EH (cell line): ENCODE data around the gene PSMB11.

Experiments used
- DNase-seq: peaks from one replicate; pipeline ENCODE4 v3.0.0-alpha.2; 2015; ENCODE audit warnings: low read depth

PSMB11 gene

DNA sequence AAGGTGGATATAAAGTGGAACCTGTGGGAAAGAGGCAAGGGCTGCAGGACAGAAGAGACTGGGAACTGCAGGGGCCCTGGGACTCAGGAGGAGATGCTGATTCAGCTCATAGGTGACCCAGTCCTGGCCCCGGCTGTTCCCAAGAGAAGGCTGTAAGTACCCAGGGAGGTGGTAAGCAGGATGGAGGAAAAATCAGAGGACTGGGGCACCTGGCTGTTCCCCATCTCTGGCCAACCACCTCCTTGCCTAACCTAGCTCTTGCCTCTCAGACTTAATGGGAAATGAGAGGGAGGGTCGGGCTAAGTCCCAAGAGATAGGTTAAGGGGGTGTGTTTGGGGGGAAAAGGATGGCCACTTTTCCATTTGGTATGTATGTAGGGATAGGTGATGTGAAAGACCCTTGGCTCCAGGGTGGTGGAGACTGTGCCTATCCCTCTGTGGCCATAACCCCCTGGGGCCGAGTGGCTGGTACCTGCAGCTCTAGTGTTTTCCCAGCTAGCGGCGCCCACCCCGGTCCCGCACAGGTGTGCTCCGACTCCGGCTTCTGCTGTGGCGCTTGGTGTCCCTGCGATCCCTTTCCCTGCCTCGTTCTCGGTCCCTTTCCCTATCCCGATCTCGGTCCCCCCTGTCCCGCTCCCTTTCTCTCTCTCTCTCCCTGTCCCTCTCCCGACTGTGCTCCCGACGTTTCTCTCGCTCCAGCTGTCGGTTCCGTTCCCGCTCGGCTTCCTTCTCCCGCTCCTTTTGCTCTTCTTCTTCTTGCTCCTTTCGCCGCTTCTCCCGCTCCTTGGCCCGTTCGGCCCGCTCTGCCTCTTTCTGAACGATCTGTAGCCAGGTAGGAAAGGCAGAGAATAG lies 16.9 kb downstream of the PSMB11 start:
- DNase-seq = no peak

DNA sequence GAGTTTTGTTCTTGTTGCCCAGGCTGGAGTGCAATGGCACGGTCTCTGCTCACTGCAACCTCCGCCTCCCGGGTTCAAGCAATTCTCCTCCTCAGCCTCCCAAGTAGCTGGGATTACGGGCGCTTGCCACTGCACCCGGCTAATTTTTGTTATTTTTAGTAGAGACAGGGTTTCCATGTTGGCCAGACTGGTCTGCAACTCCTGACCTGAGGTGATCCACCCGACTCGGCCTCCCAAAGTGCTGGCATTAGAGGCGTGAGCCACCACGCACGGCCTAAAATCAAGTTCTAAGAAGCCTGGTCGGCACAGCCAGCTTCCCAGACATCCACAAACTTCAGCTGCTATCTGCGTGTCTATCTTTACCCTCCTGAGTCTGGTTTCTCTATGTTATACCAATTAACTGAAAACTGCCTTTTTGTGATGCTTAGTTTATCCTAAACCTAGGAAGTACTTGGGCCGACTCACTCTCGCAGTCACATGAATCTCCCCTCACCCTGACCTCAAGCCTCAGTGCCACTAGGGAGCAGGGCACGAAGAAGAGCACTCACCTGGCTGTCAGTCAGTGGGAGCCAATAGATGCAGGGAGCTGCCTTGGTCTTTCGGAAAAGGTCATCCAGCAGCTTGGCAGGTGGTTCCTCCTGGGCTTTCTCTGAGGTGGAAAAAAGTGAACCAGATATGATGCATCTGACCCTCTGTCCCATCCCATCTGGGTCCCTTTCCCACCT lies 18.7 kb downstream of the PSMB11 start:
- no peak for DNase-seq

GRCh38 chr14:23062002-23062401 lies 20.0 kb downstream of the PSMB11 start:
- peak; percentile 97 for DNase-seq

GRCh38 chr14:23063601-23064000 lies 21.6 kb downstream of the PSMB11 start:
- DNase-seq = no peak

DNA sequence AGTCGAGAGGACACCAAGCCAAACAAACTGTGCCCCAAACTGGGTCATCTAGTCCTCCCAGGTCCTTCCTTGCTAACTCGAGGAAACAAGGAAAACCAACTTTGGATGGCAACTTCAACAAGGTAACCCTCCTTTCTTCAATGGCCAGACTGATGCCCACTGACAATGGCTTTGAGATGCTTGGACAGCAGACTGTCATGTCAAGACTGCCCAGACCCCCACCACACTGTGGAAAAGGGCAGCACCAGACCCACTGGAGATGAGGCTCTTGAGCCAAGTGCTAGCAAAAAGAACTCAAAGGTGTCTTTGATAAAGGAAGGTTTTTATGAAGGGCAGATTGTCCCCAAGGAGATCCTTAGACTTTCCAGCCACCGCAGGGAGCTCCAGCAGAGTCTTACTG lies 24.4 kb downstream of the PSMB11 start:
- DNase-seq = no peak

GRCh38 chr14:23066855-23067744 lies 25.1 kb downstream of the PSMB11 start:
- DNase-seq = no peak

GRCh38 chr14:23067847-23068788 lies 26.1 kb downstream of the PSMB11 start:
- DNase-seq = peak; percentile 18

DNA sequence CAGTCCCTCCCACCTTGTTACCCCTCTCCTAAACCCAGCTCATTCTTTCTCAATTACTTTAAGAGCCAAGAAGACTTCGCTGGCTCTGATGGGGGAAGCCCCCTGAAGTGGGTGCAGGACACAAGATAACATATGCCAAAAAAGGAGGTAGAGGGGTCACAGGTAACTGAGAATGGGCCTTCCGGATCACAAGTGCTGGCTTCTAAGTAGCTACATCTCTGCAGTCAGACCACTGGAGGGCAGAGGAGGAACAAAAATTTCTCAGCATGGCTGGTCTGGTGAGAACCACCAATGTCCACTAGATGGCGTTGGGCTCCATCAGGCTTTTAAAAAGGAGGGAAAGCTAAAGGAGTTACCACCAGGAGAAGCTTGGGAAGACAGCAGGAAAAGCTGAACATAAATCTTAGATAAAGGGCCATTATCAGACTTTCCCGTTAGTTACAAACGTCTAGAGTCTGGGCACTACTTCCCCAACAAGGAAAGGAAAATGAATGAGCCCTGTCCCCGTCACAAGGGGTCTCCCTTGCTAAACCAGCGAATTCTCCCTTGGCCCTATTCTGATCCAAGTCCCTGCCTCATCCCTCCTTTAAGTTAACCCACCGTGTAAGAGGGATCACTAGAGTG lies 26.9 kb downstream of the PSMB11 start:
- peak; percentile 93 for DNase-seq

GRCh38 chr14:23069413-23069806 lies 27.4 kb downstream of the PSMB11 start:
- DNase-seq = no peak

DNA sequence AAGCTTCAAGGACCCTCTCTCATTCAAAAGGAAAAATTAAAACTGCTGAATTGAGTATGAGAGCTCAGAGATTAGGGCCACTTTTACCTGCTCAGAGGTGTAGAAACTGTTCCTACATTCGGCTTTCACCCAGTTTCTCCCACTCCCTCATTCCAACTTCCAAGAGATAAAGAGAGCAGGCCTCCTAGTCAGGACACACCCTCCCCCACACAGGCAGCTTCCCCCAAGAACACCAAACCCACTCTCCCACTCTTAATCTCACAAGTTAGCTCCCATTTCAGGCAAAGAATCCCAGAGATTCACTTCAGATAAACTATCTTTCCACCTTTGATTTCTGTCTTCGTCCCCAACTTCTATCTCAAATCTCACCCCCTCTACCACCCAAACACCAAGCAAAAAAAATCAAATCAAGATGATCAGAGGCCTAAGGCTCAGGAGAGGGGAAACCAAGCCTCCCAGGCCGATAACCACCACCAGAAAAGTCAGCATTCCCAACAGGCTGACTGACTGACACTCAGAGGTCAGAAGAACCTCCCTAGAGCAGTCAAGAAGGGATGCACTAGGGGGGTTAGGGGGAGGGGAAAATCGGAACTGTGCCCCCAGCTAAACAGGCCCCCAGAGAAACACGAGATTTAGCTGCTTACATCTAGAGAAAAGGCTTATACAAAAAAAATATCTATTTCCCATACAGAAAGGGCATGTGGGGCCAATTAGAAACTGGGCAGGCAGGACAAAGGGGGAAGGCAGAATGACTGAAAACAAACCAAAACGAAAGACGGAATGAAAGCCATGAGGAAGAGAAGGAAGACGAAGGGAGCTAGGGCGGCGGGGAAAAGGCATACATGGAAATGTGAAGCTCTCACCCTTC lies 28.5 kb downstream of the PSMB11 start:
- peak; percentile 28 for DNase-seq

DNA sequence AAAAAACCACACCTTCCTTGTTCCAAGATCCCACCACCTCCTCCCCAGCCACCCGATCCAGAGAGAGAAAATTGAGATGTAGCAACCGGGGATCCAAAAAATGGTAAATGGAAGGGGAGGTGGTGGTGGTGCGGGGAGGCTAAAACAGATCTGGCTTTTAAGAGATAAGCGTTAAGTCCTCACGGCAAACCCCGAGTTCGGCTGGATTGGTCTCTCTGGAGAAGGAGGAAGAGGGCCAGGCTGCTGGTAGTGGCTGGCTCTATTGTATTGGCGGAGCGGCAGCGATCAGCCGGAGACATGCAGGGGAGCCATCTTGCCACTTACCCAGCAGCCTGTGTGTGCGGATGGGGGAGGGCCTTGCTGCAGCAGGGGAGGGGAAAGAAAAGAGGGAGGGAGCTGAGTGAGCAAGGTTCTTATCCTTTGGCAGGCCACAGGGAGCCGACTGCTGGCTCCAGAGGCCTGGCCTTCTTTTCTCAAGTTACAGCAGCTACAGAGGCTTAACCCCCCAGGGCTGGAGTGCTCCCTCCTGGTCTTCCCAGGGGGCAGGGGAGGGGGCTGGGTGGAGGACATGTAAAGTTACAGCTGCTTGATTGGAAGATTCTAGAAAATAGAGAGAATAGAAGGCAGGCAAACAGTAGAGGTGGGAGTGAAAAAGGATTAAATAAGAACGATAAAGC lies 29.4 kb downstream of the PSMB11 start:
- DNase-seq = peak; percentile 93

DNA sequence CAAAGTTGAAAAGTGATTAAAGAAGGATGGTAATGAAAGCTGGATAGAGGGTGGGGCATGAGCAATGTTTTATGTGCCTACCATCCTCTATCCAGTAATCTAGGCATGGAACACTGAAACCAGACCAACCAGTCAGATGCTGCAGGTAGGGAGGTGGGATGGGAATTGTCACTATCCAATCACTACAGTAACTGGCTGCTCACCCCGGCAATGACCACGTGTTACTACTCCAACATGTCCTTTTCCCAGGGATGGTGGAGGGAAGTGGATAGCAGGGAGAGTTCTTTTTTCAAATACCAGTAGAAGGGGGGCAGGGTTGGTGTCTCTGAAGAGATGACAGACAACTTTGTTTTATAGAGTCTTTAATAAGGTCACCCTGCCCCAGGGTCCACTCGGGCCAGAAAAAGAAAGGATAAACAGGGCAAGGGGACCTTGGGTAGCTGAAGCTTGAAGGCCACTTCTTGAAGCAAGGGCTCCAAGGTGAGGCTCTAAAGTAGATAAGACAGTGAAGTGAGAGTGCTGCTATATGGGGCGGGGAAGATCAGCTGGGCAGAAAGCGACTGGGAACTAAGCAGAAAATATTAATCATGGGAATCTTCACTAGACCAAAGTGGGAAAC lies 30.0 kb downstream of the PSMB11 start:
- peak; percentile 33 for DNase-seq

- no peak for DNase-seq
Measured at GRCh38 chr14:23074906-23075305, 32.9 kb downstream of the PSMB11 start.

- DNase-seq = peak; percentile 55
Measured at GRCh38 chr14:23076785-23077408, 34.9 kb downstream of the PSMB11 start.

GRCh38 chr14:23077962-23078361 lies 36.0 kb downstream of the PSMB11 start:
- no peak for DNase-seq

- peak; percentile 99 for DNase-seq
Measured at GRCh38 chr14:23078692-23079116, 36.7 kb downstream of the PSMB11 start.

GRCh38 chr14:23079716-23080115 lies 37.7 kb downstream of the PSMB11 start:
- DNase-seq = peak; percentile 82

GRCh38 chr14:23080474-23080873 lies 38.5 kb downstream of the PSMB11 start:
- DNase-seq = no peak
